Stimulated activated naive CD8-positive, alpha-beta T cell treated with anti-CD3 and anti-CD28 coated beads, Interleukin-15, amount 100 ng/mL, for 72 hours (primary cell): ENCODE results near the gene DGKB.

ENCODE experiments used
- ATAC-seq: fragments of 150-1000 bp; cut with Tn5 transposase; 2 replicates; pipeline ENCODE4 v1.10.0; 2021; ENCODE audit warnings: mild to moderate bottlenecking, moderate library complexity
- DNase-seq, 2 donors: peaks; one replicate each; pipeline ENCODE4 v3.0.0; 2021 to 2022
- H3K27ac Mint-ChIP-seq, 2 donors: one replicate each; pipeline ENCODE4 v1.8.0; 2022; ENCODE audit warnings: mild to moderate bottlenecking in 2 of 2, mixed read lengths in 2 of 2, moderate library complexity in 2 of 2
- H3K27me3 Mint-ChIP-seq: one replicate; pipeline ENCODE4 v1.8.0; 2022; ENCODE audit warnings: mixed read lengths
- H3K4me1 Mint-ChIP-seq: one replicate; pipeline ENCODE4 v1.8.0; 2022; ENCODE audit warnings: mild to moderate bottlenecking, mixed read lengths
- H3K4me3 Mint-ChIP-seq, 2 donors: one replicate each; pipeline ENCODE4 v1.8.0; 2022; ENCODE audit warnings: mild to moderate bottlenecking in 2 of 2, mixed read lengths in 2 of 2, moderate library complexity in 1 of 2
- H3K9me3 Mint-ChIP-seq, 2 donors: one replicate each; pipeline ENCODE4 v1.8.0; 2022; ENCODE audit warnings: mixed read lengths in 2 of 2

DGKB gene

DNA sequence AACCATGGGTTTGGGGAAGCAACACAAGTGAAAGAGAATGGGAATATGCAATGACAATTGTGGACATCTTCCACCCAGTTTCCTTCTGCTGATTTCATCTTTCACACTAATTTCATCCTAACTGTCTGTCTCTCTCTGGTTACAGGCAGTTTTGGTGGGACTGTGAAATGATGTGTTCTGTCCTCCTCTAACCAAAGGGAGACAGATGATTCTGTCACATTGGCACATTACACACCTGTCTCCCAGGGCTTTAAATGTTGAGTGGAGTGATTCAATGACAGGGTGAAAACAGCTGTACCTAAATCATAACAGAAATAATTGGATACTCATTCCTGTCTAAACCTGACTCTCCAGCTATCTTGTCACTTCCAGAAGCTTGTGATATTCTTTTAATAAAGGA, 60.0 kb downstream of the DGKB start:
- Mint-ChIP-seq H3K27me3 (no peaks in the 10 kb centered on the region), H3K9me3 (peaks cover 4 to 7% of the 10 kb centered on the region in 2 donors), H3K27ac (no peak overlapping the region), H3K4me1 (no peaks in the 10 kb centered on the region), H3K4me3 (no peak overlapping the region)
- no peak for DNase-seq
- no peak for ATAC-seq

DNA sequence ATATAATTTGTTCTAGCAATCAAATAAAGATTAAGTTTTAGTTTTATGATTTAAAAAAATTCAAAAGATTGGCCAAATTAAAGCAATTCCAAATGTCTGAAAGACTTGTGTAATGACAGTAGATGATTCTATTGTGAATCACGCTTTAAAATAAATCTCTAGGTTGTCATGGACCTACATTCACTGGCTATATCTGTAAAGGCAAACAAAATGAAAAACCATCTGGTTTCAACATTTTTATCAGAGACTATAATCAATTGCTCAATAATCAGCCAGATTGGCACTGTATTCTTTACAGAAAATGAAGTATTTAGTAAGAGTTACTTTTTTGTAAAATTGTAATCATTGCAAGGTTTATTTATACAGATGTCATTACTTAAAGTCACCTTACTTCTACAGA, 60.7 kb downstream of the DGKB start:
- no peak overlapping the region for H3K27ac Mint-ChIP-seq
- DNase-seq (no peak), ATAC-seq (no peak)
- no peaks in the 10 kb centered on the region for H3K4me1 Mint-ChIP-seq
- H3K4me3 Mint-ChIP-seq, result no peak overlapping the region
- no peaks in the 10 kb centered on the region for H3K27me3 Mint-ChIP-seq
- peaks cover 4 to 7% of the 10 kb centered on the region in 2 donors for H3K9me3 Mint-ChIP-seq

DNA sequence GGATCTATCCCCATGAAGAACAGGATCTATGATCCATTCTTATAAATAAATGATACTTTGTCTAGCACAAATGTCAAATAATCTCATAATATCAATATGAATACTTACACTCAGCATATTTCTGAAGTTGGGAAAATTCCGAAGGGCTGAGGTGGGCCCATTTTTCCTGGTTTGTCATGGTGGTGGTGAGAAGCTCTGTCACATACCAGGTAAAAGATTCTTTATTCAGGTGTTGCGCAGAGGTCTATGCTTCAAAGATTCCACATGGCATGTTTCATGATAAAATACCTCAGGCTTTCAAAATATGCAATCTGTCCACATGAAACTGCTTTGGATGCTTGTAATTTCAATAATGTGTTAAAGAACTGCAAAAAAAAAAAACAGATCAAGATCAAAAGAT, 61.5 kb downstream of the DGKB start:
- no peaks in the 10 kb centered on the region for H3K4me1 Mint-ChIP-seq
- H3K9me3 Mint-ChIP-seq, result peaks cover 4 to 7% of the 10 kb centered on the region in 2 donors
- DNase-seq (no peak), ATAC-seq (no peak)
- H3K27ac Mint-ChIP-seq, result no peak overlapping the region
- H3K27me3 Mint-ChIP-seq, result no peaks in the 10 kb centered on the region
- no peak overlapping the region for H3K4me3 Mint-ChIP-seq

DNA sequence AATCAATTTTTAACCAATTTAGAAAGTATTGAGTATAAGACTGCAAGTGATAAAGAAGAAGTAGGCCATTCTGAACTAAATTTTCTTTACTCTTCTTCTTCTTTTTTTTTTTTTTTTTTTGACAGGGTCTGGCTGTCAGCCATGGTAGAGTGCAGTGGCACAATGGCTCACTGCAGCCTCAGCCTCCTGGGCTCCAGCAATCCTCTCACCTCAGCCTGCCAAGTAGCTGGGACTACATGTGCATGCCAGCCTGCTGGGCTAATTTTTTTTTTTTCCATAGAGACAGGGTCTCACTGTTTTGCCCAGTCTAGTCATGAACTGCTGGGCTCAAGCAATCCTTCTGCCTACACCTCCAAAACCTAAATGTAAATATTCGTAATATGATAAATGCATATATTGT, 63.2 kb downstream of the DGKB start:
- H3K4me3 Mint-ChIP-seq, result no peak overlapping the region
- no peaks in the 10 kb centered on the region for H3K4me1 Mint-ChIP-seq
- DNase-seq (no peak), ATAC-seq (no peak)
- no peak overlapping the region for H3K27ac Mint-ChIP-seq
- peaks cover 4 to 7% of the 10 kb centered on the region in 2 donors for H3K9me3 Mint-ChIP-seq
- no peaks in the 10 kb centered on the region for H3K27me3 Mint-ChIP-seq

DNA sequence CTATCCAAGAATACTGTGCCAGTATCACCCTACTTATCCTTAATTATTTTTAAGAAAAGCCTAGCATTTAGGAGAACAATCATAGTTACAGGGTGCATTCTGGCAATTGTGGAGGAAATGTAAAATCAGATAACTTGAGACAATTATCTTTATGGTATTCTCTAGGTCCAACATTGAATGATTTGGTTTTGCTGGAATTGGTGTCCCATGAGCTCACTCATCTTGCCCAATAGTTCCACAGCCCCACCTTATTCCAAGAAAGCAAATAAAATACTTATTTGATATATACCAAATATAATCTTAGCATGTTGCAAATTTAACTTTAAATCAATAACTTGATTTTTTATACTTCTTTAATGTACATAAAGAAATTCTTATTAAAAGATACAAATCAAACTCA, 65.3 kb downstream of the DGKB start:
- H3K4me1 Mint-ChIP-seq, result no peaks in the 10 kb centered on the region
- peaks cover 4 to 7% of the 10 kb centered on the region in 2 donors for H3K9me3 Mint-ChIP-seq
- H3K4me3 Mint-ChIP-seq, result no peak overlapping the region
- DNase-seq (no peak), ATAC-seq (no peak)
- H3K27me3 Mint-ChIP-seq, result no peaks in the 10 kb centered on the region
- no peak overlapping the region for H3K27ac Mint-ChIP-seq

DNA sequence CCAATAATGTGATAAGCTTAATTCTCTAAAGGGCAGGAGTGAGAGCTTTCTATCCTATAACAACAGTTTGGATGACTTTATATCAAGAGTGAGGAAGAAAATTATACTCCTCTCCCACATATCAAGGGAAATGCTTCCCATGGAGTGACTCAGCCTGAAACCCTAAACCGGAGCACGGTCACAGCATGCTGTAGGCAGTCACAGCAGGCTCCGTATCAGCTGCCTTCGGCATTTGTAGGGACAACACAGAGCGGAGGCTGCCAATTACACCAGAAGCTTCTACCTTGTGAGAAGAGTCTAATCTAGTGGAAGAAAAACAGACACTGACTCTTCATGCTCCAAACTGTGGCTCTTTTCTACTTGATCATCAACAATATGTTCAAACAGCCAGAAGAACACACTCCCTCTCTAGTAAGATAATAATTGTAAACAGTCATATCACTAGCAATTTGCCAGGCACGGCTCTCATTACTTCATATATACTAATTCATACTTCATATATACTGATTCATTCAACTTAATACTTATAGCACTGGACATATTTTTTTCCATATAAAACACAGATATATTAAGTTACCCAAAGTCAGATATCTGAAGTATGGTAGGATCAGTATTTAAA, 65.9 kb downstream of the DGKB start:
- H3K27me3 Mint-ChIP-seq, result no peaks in the 10 kb centered on the region
- no peak overlapping the region for H3K27ac Mint-ChIP-seq
- H3K9me3 Mint-ChIP-seq, result peaks cover 4 to 7% of the 10 kb centered on the region in 2 donors
- no peak overlapping the region for H3K4me3 Mint-ChIP-seq
- ATAC-seq (no peak), DNase-seq (no peak)
- no peaks in the 10 kb centered on the region for H3K4me1 Mint-ChIP-seq

DNA sequence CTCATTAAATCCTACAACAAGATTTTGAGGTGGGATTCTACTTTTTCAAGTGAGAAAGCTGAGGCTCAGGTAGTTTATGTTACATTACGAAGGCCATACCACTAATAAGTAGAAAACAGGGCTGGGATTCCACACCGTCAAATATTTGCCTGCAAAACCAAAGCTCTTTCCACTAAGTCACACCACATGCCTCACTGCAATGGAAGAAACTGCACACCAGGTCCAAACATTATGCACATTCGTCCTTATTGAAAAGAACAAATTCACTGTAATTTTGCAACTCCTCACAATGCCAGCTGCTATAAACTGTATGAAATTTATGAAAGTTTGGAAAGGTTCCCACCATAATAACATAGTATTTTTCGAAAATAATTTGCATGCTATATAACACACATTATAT, 66.5 kb downstream of the DGKB start:
- no peaks in the 10 kb centered on the region for H3K4me1 Mint-ChIP-seq
- H3K9me3 Mint-ChIP-seq, result peaks cover 4 to 7% of the 10 kb centered on the region in 2 donors
- H3K27me3 Mint-ChIP-seq, result no peaks in the 10 kb centered on the region
- DNase-seq (no peak), ATAC-seq (no peak)
- no peak overlapping the region for H3K4me3 Mint-ChIP-seq
- no peak overlapping the region for H3K27ac Mint-ChIP-seq

DNA sequence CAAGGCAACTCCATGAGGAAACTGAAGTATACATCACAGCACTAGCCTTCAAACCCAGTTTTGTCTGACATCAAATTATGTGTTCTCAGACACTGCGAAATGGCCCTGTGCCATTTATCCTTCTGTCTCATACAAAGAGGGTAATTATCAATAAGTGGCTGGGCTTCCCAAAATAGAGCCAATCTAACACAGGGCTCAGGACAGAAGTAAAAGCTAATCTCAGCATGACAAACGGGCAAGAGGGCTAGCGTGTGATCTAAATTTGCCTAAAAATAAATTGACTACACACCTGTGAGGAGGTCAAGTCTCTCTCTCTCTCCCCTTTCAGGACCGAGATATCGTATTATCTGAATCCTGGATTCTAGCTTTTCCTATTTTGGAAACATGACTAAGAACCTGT, 67.2 kb downstream of the DGKB start:
- no peaks in the 10 kb centered on the region for H3K4me1 Mint-ChIP-seq
- no peak overlapping the region for H3K27ac Mint-ChIP-seq
- no peaks in the 10 kb centered on the region for H3K27me3 Mint-ChIP-seq
- no peak for ATAC-seq
- DNase-seq, result no peak
- no peak overlapping the region for H3K4me3 Mint-ChIP-seq
- peaks cover 0 to 3% of the 10 kb centered on the region in 2 donors for H3K9me3 Mint-ChIP-seq

DNA sequence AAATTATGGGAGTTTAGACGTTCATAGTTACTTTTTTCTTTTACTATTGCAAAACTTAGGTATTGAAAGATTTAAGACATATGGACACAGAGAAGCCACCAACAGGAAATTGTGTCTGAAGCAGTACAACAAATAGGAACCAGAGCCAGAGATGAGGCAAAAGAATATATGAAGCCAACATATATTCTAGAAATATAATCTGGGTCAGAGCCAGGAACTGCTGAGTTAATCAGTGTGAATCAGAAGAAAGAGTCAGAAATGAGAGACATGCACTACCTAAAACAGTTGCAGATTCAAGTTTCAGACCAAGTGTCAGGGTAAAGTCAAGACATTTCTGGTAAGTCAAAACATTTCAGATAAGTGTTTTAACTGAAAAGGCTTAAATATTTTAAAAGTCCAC, 67.7 kb downstream of the DGKB start:
- H3K27me3 Mint-ChIP-seq, result no peaks in the 10 kb centered on the region
- H3K27ac Mint-ChIP-seq, result no peak overlapping the region

DNA sequence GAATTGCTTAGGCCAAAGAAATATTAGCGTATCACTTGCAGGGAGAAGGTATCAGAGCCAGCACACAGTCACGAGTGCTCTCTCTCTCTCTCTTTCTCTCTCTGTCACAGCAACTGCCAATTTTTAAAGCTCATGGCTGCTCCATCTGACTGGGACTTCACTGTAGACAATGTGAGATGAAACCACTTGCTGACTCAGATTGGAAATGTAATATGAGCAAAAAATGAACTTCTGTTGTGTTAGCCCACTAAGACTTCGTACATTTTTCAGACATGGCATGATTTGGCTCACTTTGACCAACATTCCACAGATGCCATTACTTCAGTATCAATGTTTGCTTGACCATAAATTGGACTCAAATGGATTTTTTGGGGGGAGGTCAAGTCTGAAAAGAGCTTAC, 68.1 kb downstream of the DGKB start:
- H3K27ac Mint-ChIP-seq, result no peak overlapping the region
- DNase-seq, result no peak

More for the DNA sequence above, 67.7 kb downstream of the DGKB start:
- ATAC-seq (no peak), DNase-seq (no peak)
- H3K4me1 Mint-ChIP-seq, result no peaks in the 10 kb centered on the region
- H3K9me3 Mint-ChIP-seq, result peaks cover 0 to 3% of the 10 kb centered on the region in 2 donors
- H3K4me3 Mint-ChIP-seq, result no peak overlapping the region

DNA sequence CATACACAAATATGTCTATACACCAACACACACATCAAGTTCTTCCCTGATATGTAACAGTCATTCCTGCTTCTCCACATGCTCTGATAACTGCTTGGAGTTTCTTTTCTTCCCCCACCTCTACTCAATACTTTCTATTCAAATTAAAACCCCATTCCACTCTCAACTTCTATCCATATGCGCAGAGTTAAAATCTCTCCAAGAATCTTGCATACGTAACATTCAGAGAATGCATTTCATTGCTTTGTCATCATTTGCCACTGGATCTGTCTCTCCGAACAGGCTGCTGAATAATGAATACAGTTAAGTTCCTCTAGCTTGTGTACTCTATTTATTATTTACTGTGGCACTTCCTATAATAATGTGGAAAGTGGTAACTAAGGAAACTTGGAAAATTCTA, 68.8 kb downstream of the DGKB start:
- DNase-seq (no peak), ATAC-seq (no peak)
- Mint-ChIP-seq H3K4me3 (no peak overlapping the region), H3K27me3 (no peaks in the 10 kb centered on the region), H3K4me1 (no peaks in the 10 kb centered on the region), H3K9me3 (peaks cover 0 to 3% of the 10 kb centered on the region in 2 donors), H3K27ac (no peak overlapping the region)

More for the DNA sequence above, 68.1 kb downstream of the DGKB start:
- Mint-ChIP-seq H3K9me3 (peaks cover 0 to 3% of the 10 kb centered on the region in 2 donors), H3K27me3 (no peaks in the 10 kb centered on the region), H3K4me1 (no peaks in the 10 kb centered on the region), H3K4me3 (no peak overlapping the region)
- no peak for ATAC-seq

DNA sequence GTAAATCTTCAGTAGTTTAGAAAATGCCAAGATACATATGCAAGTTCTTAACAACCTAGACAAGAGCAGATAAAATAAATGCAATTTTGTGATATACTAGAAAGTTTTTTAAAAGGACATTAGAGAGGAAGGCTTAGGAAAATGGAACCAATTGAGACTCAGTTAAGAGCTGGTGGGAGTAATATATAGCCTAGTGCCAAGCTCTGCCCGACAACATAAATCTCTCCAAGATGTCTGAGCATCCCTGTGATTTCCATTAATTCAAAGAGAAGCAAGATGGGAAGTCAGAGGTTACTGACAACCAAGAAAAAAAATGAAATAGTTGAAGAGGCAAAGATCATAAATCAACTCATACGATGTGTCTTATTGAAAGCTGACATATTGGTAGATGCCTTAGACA, 74.5 kb downstream of the DGKB start:
- ATAC-seq, result no peak
- Mint-ChIP-seq H3K9me3 (peaks cover 0 to 6% of the 10 kb centered on the region in 2 donors), H3K4me3 (no peak overlapping the region), H3K4me1 (no peaks in the 10 kb centered on the region), H3K27ac (no peak overlapping the region), H3K27me3 (no peaks in the 10 kb centered on the region)
- DNase-seq, result no peak

DNA sequence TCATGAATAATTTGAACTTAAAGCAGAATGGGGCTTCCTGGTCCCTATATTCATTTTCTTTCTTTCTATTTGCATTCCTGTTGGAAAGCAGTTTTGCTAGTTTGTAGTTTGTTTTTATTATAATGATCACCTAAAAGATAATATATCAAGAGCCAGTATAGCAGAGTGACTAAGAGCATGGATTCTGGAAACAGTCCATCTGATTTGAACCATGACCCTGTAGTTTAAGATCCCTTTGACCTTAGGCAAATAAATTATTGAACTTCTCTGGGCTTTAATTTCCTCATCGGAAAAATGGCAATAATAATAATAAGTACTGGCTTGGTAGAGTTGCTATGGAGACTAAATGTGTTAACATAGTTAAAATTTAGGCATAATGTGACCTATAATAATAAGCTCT, 76.1 kb downstream of the DGKB start:
- H3K4me1 Mint-ChIP-seq, result no peaks in the 10 kb centered on the region
- peaks cover 4 to 6% of the 10 kb centered on the region in 2 donors for H3K9me3 Mint-ChIP-seq
- H3K4me3 Mint-ChIP-seq, result no peak overlapping the region
- ATAC-seq (no peak), DNase-seq (no peak)
- no peaks in the 10 kb centered on the region for H3K27me3 Mint-ChIP-seq
- no peak overlapping the region for H3K27ac Mint-ChIP-seq

DNA sequence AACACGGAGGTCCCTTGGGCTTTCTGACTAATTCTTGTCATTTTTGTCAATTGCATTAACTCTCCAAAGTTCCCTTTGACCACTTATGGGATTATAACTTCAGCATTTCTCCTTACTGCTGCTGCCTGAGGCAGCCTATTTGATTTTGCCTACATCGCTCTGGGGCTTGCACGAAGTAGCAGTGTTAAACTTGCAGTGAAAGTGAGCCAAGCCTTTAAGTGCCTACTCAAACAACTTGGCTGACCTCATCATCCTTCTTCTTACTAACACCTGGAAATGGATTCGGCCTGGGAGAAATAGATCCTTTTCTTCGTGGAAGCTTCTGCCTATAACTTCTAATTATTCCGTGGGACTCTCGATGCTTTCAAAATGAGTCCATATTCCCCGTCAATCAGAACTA, 76.6 kb downstream of the DGKB start:
- no peak for DNase-seq
- H3K4me3 Mint-ChIP-seq, result no peak overlapping the region

DNA sequence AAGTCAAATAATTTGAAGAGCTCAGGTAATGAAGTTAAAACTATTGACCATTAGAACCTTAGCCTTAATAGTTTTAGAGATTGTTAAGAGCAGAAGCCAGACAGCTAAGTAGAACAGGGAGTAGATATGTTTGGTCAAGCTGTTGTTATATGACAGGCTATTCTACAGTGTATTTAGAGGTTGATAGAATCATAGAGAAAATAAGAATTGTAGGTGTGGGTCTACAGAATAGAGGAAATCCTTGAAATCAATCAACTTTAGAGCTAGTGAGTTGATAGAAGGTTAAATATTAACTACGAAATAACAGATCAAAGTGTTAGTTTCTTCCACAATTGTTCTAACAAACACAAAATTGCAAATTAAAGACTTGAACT, 80.1 kb downstream of the DGKB start:
- peaks cover 1 to 11% of the 10 kb centered on the region in 2 donors for H3K9me3 Mint-ChIP-seq
- no peaks in the 10 kb centered on the region for H3K4me1 Mint-ChIP-seq
- H3K27ac Mint-ChIP-seq, result no peak overlapping the region
- DNase-seq (no peak), ATAC-seq (no peak)
- no peaks in the 10 kb centered on the region for H3K27me3 Mint-ChIP-seq
- no peak overlapping the region for H3K4me3 Mint-ChIP-seq

More for the DNA sequence above, 76.6 kb downstream of the DGKB start:
- peaks cover 5 to 6% of the 10 kb centered on the region in 2 donors for H3K9me3 Mint-ChIP-seq
- H3K27me3 Mint-ChIP-seq, result no peaks in the 10 kb centered on the region
- no peak overlapping the region for H3K27ac Mint-ChIP-seq
- no peak for ATAC-seq
- H3K4me1 Mint-ChIP-seq, result no peaks in the 10 kb centered on the region

DNA sequence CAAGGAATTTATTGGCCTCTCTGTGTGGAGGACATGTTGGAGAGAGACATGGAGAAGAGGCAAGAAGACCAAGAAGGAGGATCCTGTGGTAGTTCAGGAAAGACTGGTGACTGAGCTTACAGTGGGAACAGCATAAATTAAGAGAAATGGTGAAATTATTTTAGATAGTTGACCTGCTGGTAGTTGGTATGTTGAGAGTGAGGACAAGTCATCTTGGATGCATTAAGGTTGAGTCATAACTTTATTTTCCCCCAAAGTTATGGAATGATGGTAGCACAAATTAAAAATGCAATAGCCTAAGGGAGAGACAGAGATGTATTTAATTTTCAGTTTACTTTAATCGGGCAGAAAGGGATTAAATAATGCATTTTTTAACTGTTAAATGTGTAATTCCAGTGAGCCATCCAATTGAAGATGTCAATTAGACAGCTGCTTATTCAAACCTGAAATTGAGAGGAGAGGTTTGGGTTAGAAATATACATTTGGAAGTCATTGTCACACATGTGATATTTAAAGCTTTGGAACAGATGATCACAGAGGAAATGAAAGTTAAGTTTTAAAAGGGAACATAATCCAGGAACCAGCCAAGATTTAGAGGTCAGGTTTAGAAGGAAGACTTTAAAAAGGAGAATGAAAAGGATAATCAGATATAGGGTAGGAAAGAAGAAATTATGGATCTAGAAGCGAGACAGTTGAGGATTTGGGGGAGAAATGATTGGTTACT, 80.6 kb downstream of the DGKB start:
- H3K4me3 Mint-ChIP-seq, result no peak overlapping the region
- peaks cover 0 to 11% of the 10 kb centered on the region in 2 donors for H3K9me3 Mint-ChIP-seq
- no peak for ATAC-seq
- DNase-seq, result no peak
- no peaks in the 10 kb centered on the region for H3K27me3 Mint-ChIP-seq
- H3K4me1 Mint-ChIP-seq, result no peaks in the 10 kb centered on the region
- H3K27ac Mint-ChIP-seq, result no peak overlapping the region

DNA sequence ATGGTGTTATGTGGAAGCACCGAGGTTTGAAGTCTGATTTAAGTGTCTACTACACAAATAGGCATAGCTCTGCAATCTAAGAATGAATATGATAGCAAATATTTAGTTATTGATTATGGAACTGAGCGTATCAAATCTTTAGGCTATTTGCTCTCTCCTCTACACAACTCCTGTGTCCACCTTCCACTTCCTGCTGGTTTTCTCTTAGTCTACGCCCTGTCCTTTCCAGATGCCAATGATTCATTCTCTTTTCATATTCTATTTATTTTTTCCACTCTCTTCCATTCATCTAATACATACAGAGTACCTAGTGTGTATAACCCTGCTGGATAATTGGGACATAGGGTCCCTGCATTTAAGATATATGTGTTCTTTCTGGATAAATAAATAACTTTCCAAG, 83.7 kb downstream of the DGKB start:
- no peaks in the 10 kb centered on the region for H3K27me3 Mint-ChIP-seq
- peaks cover 9 to 11% of the 10 kb centered on the region in 2 donors for H3K9me3 Mint-ChIP-seq
- H3K4me3 Mint-ChIP-seq, result no peak overlapping the region
- no peak for DNase-seq
- H3K4me1 Mint-ChIP-seq, result no peaks in the 10 kb centered on the region
- no peak for ATAC-seq
- H3K27ac Mint-ChIP-seq, result no peak overlapping the region
